Endothelial cell of umbilical vein (primary cell): ENCODE measurements around the gene PTGES. TPM values are rescaled to one million over a fixed set of nuclear protein-coding genes. Genes with fewer than 3 reads are reported as not detected.

Experiments used
- BruUV-seq: library from RNA; stranded (reverse); fragments of 400-500 nt; replicated peaks from 2 replicates; lab custom pipeline; 2021; lab: Mats Ljungman, UMichigan
- CTCF ChIA-PET: fragments of 300-600, 350-600 bp; sonication (Branson Sonifier 250); formaldehyde crosslinking; loops from one replicate; lab custom pipeline; 2021; ENCODE audit warnings: antibody characterized with exemption, inconsistent platforms; lab: Charles Lee
- POLR2A ChIA-PET: fragments of 300-600, 350-600 bp; sonication (Branson Sonifier 250); formaldehyde crosslinking; loops from one replicate; lab custom pipeline; 2021; ENCODE audit warnings: antibody characterized with exemption, inconsistent platforms; lab: Charles Lee
- DNase-seq: peaks from one replicate; pipeline ENCODE4 v3.0.0-alpha.2; 2011; ENCODE audit warnings: low read depth, low spot score
- FAIRE-seq: peaks from 2 replicates; lab custom pipeline; 2011; peaks lifted over from hg19 to GRCh38; lab: Jason Lieb, UNC
- H2AFZ ChIP-seq: 2 replicates; pipeline ENCODE4 v1.6.0; 2012; ENCODE audit warnings: low read depth, low read length, control low read depth, inconsistent platforms
- H3K27ac ChIP-seq: 2 replicates; pipeline ENCODE4 v1.5.1; 2011; ENCODE audit warnings: low read depth, mild to moderate bottlenecking, control low read depth, low read length, moderate library complexity; ENCODE audit not compliant: insufficient read depth
- H3K27me3 ChIP-seq, 2 experiments: 2 replicates each; pipeline versions ENCODE4 v1.6.0 to v1.6.1; 2011; ENCODE audit warnings: low read length in 2 of 2, mixed read lengths in 1 of 2; ENCODE audit not compliant: control insufficient read depth in 2 of 2, insufficient read depth in 2 of 2
- H3K36me3 ChIP-seq, 2 experiments: 2 replicates in 1 of 2; 3 replicates in 1 of 2; pipeline ENCODE4 v1.5.1; 2011; ENCODE audit warnings: low read length in 2 of 2, mild to moderate bottlenecking in 1 of 2, moderate library complexity in 1 of 2; ENCODE audit not compliant: control insufficient read depth in 2 of 2, insufficient read depth in 2 of 2; ENCODE audit errors: extremely low read depth in 1 of 2
- H3K4me1 ChIP-seq: 3 replicates; pipeline ENCODE4 v1.5.1; 2011; ENCODE audit warnings: mild to moderate bottlenecking, low read length; ENCODE audit not compliant: control insufficient read depth, insufficient read depth; ENCODE audit errors: extremely low read depth
- H3K4me2 ChIP-seq: 2 replicates; pipeline ENCODE4 v1.6.1; 2011; ENCODE audit warnings: low read length, control low read depth, mixed read lengths; ENCODE audit not compliant: insufficient read depth
- H3K4me3 ChIP-seq, 3 experiments: fragments of 200-600 bp in 1 of 3; sonication (generic), shearing (Covaris generic) in 1 of 3; replicated peaks in 1 of 3; 2 replicates each; pipeline ENCODE4 v1.5.1; 2011 to 2016; ENCODE audit warnings: control low read depth in 3 of 3, low read length in 3 of 3, mild to moderate bottlenecking in 2 of 3, inconsistent platforms in 1 of 3, low read depth in 1 of 3, moderate library complexity in 1 of 3; ENCODE audit not compliant: insufficient read depth in 1 of 3
- H3K79me2 ChIP-seq: 2 replicates; pipeline ENCODE4 v1.6.0; 2012; ENCODE audit warnings: low read length, inconsistent platforms; ENCODE audit not compliant: control insufficient read depth, insufficient read depth
- H3K9ac ChIP-seq: replicated peaks from 2 replicates; pipeline ENCODE3; 2011; ENCODE audit warnings: low read length, control low read depth; ENCODE audit not compliant: insufficient read depth; ENCODE audit errors: extremely low read depth
- H3K9me1 ChIP-seq: replicated peaks from 3 replicates; pipeline ENCODE4 v1.6.0; 2011; ENCODE audit warnings: mild to moderate bottlenecking, low read length; ENCODE audit not compliant: control insufficient read depth, insufficient read depth; ENCODE audit errors: extremely low read depth
- H3K9me3 ChIP-seq: replicated peaks from 2 replicates; pipeline ENCODE4 v1.5.1; 2012; ENCODE audit warnings: low read length, inconsistent platforms; ENCODE audit not compliant: control insufficient read depth, insufficient read depth
- H4K20me1 ChIP-seq: replicated peaks from 2 replicates; pipeline ENCODE3; 2011; ENCODE audit warnings: mild to moderate bottlenecking, low read length; ENCODE audit not compliant: control insufficient read depth, insufficient read depth; ENCODE audit errors: extremely low read depth
- CTCF ChIP-seq, 2 donors: IDR thresholded peaks; 1 replicate in 1 of 2; 2 replicates in 1 of 2; pipeline ENCODE4 v1.5.1; 2011; ENCODE audit warnings: low read length in 2 of 2, mild to moderate bottlenecking in 2 of 2, moderate library complexity in 2 of 2, control low read depth in 1 of 2, inconsistent platforms in 1 of 2, low read depth in 1 of 2; ENCODE audit not compliant: insufficient read depth in 1 of 2; ENCODE audit errors: extremely low read depth in 1 of 2
- EZH2 ChIP-seq: IDR thresholded peaks from 2 replicates; pipeline ENCODE4 v1.6.1; 2012; ENCODE audit warnings: borderline replicate concordance, low read depth, mild to moderate bottlenecking, moderate library complexity, low read length, inconsistent platforms; ENCODE audit not compliant: severe bottlenecking
- FOS ChIP-seq: IDR thresholded peaks from 2 replicates; pipeline ENCODE4 v1.6.1; 2011; ENCODE audit warnings: mild to moderate bottlenecking, low read length, moderate library complexity, borderline replicate concordance; ENCODE audit not compliant: insufficient read depth
- GATA2 ChIP-seq: IDR thresholded peaks from 2 replicates; pipeline ENCODE4 v1.7.0; 2011; ENCODE audit warnings: low read depth, mild to moderate bottlenecking, moderate library complexity, mixed read lengths, low read length; ENCODE audit not compliant: insufficient read length, insufficient read depth
- JUN ChIP-seq: IDR thresholded peaks from 2 replicates; pipeline ENCODE4 v1.6.1; 2011; ENCODE audit warnings: borderline replicate concordance, low read depth; ENCODE audit not compliant: insufficient read length, insufficient read depth
- MAX ChIP-seq: IDR thresholded peaks from 2 replicates; pipeline ENCODE4 v1.6.1; 2011; ENCODE audit not compliant: insufficient read depth, insufficient read length
- MYC ChIP-seq: IDR thresholded peaks from one replicate; pipeline ENCODE4 v1.6.1; 2011; ENCODE audit warnings: mild to moderate bottlenecking, low read depth, low read length
- POLR2A ChIP-seq: IDR thresholded peaks from 2 replicates; pipeline ENCODE4 v1.6.1; 2012; ENCODE audit warnings: low read depth, mild to moderate bottlenecking, control low read depth, low read length
- POLR2AphosphoS5 ChIP-seq: IDR thresholded peaks from 2 replicates; pipeline ENCODE4 v1.6.1; 2012; ENCODE audit warnings: low read depth, mild to moderate bottlenecking, control low read depth, low read length, moderate library complexity; ENCODE audit not compliant: insufficient read depth
- dilution Hi-C: fragments of 300-500 bp; cut with MboI; formaldehyde crosslinking; loops from one replicate; pipeline ENCODE4 v1.15.0; 2019; ENCODE audit warnings: low sequenced_read_pairs; ENCODE audit not compliant: extremely low pct_ligation_motif_present
- intact Hi-C: fragments of 100-400 bp; cut with micrococcal nuclease; formaldehyde crosslinking; loops from one replicate; pipeline ENCODE4 v1.10.0; 2022
- polyA plus RNA-seq, 4 experiments: library from polyadenylated mRNA; depleted of rRNA in 3 of 4; stranded (reverse) in 3 of 4; unstranded in 1 of 4; fragments of >200 nt; gene quantifications; 2 replicates each; pipeline versions ENCODE4 v1.2.1 to v1.2.3, GENCODE V29; 2011 to 2012; ENCODE audit warnings: missing spikeins in 1 of 4
- total RNA-seq: library from RNA; stranded (reverse); gene quantifications from 2 replicates; pipeline ENCODE4 v1.2.3, GENCODE V29; 2021

The PTGES gene
- total and polyA plus RNA-seq, 2 donors (not counting 3 experiments of a cell fraction or from before 2014, with no cell fraction given) = not detected

- intact Hi-C loops = no loop called here
- Histone ChIP-seq H3K9me1 (no peaks in the 10 kb centered on the region), H3K4me2 (no peak overlapping the region), H3K9ac (no peak overlapping the region), H3K36me3 (no peaks in the 10 kb centered on the region), H3K27me3 (peaks cover 0 to under 1% of the 10 kb centered on the region in 2 experiments), H3K79me2 (no peaks in the 10 kb centered on the region), H3K27ac (no peak overlapping the region), H3K4me3 (no peak overlapping the region), H4K20me1 (no peaks in the 10 kb centered on the region), H2AFZ (no peak overlapping the region), H3K4me1 (no peaks in the 10 kb centered on the region), H3K9me3 (no peaks in the 10 kb centered on the region)
- CTCF ChIA-PET = interaction anchor here (1.2 to 1.9 kb wide), 2 partner anchors 14 to 70 kb away, joined by 3 to 10 read pairs; no protein-coding TSS in a partner anchor
- dilution Hi-C loops = no loop called here
- POLR2A ChIA-PET = no interaction called here
- BruUV-seq = no TSS peak
- TF ChIP-seq MAX (no peak), FOS (no peak), CTCF (IDR thresholded peaks at IDR 0.05; ENCODE audit: extremely low read depth in 1 of 2, insufficient read depth in 1 of 2, low read depth in 1 of 2, low read length in 2 of 2) (no peak), JUN (no peak), GATA2 (no peak), POLR2A (no peak), POLR2AphosphoS5 (no peak), MYC (no peak), EZH2 (no peak)
- no peak for FAIRE-seq
- DNase-seq = no peak
Measured at GRCh38 chr9:129712634-129713401, 40.0 kb downstream of the PTGES start.
